Limb (tissue), 2 donors: ENCODE results near the gene TBC1D13.
"Not testable (repeated sequence)": the region's sequence is repeated elsewhere in the genome, so short reads cannot be mapped to it uniquely, and the experiment has no call there.

Experiments
- DNase-seq, 2 donors: peaks; one replicate each; pipeline ENCODE4 v3.0.0-alpha.2; 2016; ENCODE audit errors: extremely low spot score in 2 of 2

TBC1D13 gene

GRCh38 chr9:128786681-128787601 lies at the start of gene TBC1D13:
TBC1D13 (plus strand) TSS chr9:128787253; CDS start chr9:128787354, 101 bp downstream.
- peak; percentile 83 to 93 for DNase-seq

- no peak for DNase-seq
These were observed 44.7 kb upstream of the TBC1D13 start for GRCh38 chr9:128742401-128742800.

GRCh38 chr9:128743421-128743820 lies 43.6 kb upstream of the TBC1D13 start:
- DNase-seq: no peak

- no peak for DNase-seq
These were observed 39.8 kb upstream of the TBC1D13 start for GRCh38 chr9:128747241-128747640.

GRCh38 chr9:128750926-128751595 lies 36.0 kb upstream of the TBC1D13 start:
- DNase-seq: no peak

- DNase-seq: no peak
These were observed 33.4 kb upstream of the TBC1D13 start for GRCh38 chr9:128753627-128754026.

- no peak for DNase-seq
These were observed 29.5 kb upstream of the TBC1D13 start for GRCh38 chr9:128757602-128758001.

- no peak for DNase-seq
These were observed 24.2 kb upstream of the TBC1D13 start for GRCh38 chr9:128762671-128763449.

- no peak for DNase-seq
These were observed 22.7 kb upstream of the TBC1D13 start for GRCh38 chr9:128764361-128764760.

- no peak for DNase-seq
These were observed 21.6 kb upstream of the TBC1D13 start for GRCh38 chr9:128765499-128765898.

GRCh38 chr9:128768606-128769005 lies 18.4 kb upstream of the TBC1D13 start:
- DNase-seq: no peak

GRCh38 chr9:128770286-128771030 lies 16.6 kb upstream of the TBC1D13 start:
- no peak for DNase-seq

GRCh38 chr9:128771094-128771721 lies 15.8 kb upstream of the TBC1D13 start:
- no peak for DNase-seq

- DNase-seq: peak; percentile 86 to 96
These were observed 15.1 kb upstream of the TBC1D13 start, which contains the start of gene ZER1 for GRCh38 chr9:128771745-128772519. ZER1 (minus strand) TSS chr9:128771927; CDS start chr9:128755565, 16,362 bp downstream.

- DNase-seq: no peak
These were observed 14.0 kb upstream of the TBC1D13 start for GRCh38 chr9:128773049-128773448.

- DNase-seq: no peak
These were observed 12.2 kb upstream of the TBC1D13 start for GRCh38 chr9:128774804-128775203.

GRCh38 chr9:128780093-128780492 lies 7.0 kb upstream of the TBC1D13 start:
- not testable (repeated sequence) for DNase-seq

- no peak for DNase-seq
These were observed 5.6 kb upstream of the TBC1D13 start for GRCh38 chr9:128781187-128782070.

- DNase-seq: no peak
These were observed 4.4 kb upstream of the TBC1D13 start for GRCh38 chr9:128782669-128783068.
